Heart right ventricle (tissue), 16 donors: Measurements from ENCODE around the gene PYM1. TPM values are rescaled to one million over a fixed set of nuclear protein-coding genes. Genes with fewer than 3 reads are reported as not detected.

ENCODE experiments used
- ATAC-seq, 8 donors: fragments of 200-7000 bp; cut with Tn5 transposase; one replicate each; pipeline ENCODE4 v1.9.1; 2020; ENCODE audit warnings: mild to moderate bottlenecking in 8 of 8, moderate library complexity in 8 of 8, moderate number of reproducible peaks in 1 of 8
- DNase-seq, 2 donors: peaks; one replicate each; pipeline ENCODE4 v3.0.0-alpha.2; 2020
- H3K27ac ChIP-seq, 10 donors: fragments of 200-600 bp; sonication (generic) in 2 of 10; one replicate each; pipeline versions ENCODE4 v1.5.0 to v1.8.0; 2020 to 2022; ENCODE audit warnings: mild to moderate bottlenecking in 3 of 10
- H3K27me3 ChIP-seq, 7 donors: fragments of 200-600 bp; one replicate each; pipeline ENCODE4 v1.8.0; 2021 to 2022; ENCODE audit warnings: mild to moderate bottlenecking in 2 of 7
- H3K36me3 ChIP-seq, 9 donors: fragments of 200-600 bp; sonication (generic) in 1 of 9; one replicate each; pipeline versions ENCODE4 v1.5.0 to v1.8.0; 2020 to 2022; ENCODE audit warnings: mild to moderate bottlenecking in 2 of 9
- H3K4me1 ChIP-seq, 9 donors: fragments of 200-600 bp; sonication (generic) in 1 of 9; one replicate each; pipeline versions ENCODE4 v1.5.0 to v1.8.0; 2020 to 2022; ENCODE audit warnings: mild to moderate bottlenecking in 4 of 9
- H3K4me3 ChIP-seq, 10 donors: fragments of 200-600 bp; sonication (generic) in 2 of 10; one replicate each; pipeline versions ENCODE4 v1.5.0 to v1.8.0; 2020 to 2022; ENCODE audit warnings: mild to moderate bottlenecking in 7 of 10, moderate library complexity in 2 of 10
- H3K9me3 ChIP-seq, 11 donors: fragments of 200-600 bp in 10 of 11; sonication (generic) in 2 of 11; one replicate each; pipeline versions ENCODE4 v1.5.0 to v1.8.0; 2013 to 2022; ENCODE audit warnings: mild to moderate bottlenecking in 2 of 11, control low read depth in 1 of 11, moderate library complexity in 1 of 11
- WGBS, 2 donors: extraction: QIAGEN DNeasy Blood & Tissue Kit; methylation state at CpG; one replicate each; pipeline ENCODE4 v1.1.7; 2013; ENCODE audit warnings: inconsistent platforms in 1 of 2; 5-methylcytosine and 5-hydroxymethylcytosine counted together
- intact Hi-C, 10 donors: fragments of 100-400 bp; cut with DNase I; formaldehyde crosslinking; loops; one replicate each; pipeline versions ENCODE4 v1.11.1 to v1.14.2; 2022
- polyA plus RNA-seq, 2 donors: library from polyadenylated mRNA; stranded (reverse); fragments of 200-250 nt; gene quantifications; one replicate each; pipeline ENCODE4 v1.2.3, GENCODE V29; 2013
- total RNA-seq, 10 donors: library from RNA; stranded (reverse); fragmentation: NEBNext Ultra II Directional in 3 of 10; extraction: Animal tissue kit (Norgen Biotek cat#: 25700) in 3 of 10; gene quantifications; one replicate each; pipeline versions ENCODE4 v1.2.1 to v1.2.4, GENCODE V29; 2021 to 2023
- TF ChIP-seq, protein P1 (sequence below), 9 donors: fragments of 200-600 bp; sonication (generic) in 2 of 9; IDR thresholded peaks; one replicate each; pipeline versions ENCODE4 v1.5.0 to v1.8.0; 2021 to 2022; ENCODE audit warnings: antibody characterized with exemption in 9 of 9, mild to moderate bottlenecking in 5 of 9, moderate library complexity in 1 of 9
- donor health status: Arrhythmogenic right ventricular cardiomyopathy.
- donor health status: ischemic (EF 13 %, LVEDD 7.1; RV severe dilation, severe dysfunction).
- donor health status: healthy with polysubstance abuse.
- donor health status: DM: no; HTN: yes; CAD: no.
- donor health status: DM: no; HTN: no; CAD: no.
- donor health status: ischemic (EF 25% LVEDD 6.9; RV normal size, moderate dysfunction).
- donor health status: ischemic (EF 25% LVEDD 5.7; RV mildly dilated, moderate dysfunction).
- donor health status: healthy.
- donor health status: DM: yes; HTN: yes; CAD: no.
- donor health status: Ischemic cardiomyopathy.
- donor health status: ischemic (EF 35%, LVEDD 5.7; RV mildly dilated, moderate dysfunction).
- donor health status: nonischemic (EF 11% LVEDD 7.7; RV severe dilation, severe dysfunction).
- donor health status: DM: yes; HTN: yes; CAD: no.
- donor health status: PGD.
- donor health status: ischemic (EF 29% LVEDD 5.4; RV normal size, mild dysfunction).
- donor health status: nonischemic (EF 23%, LVEDD 6.1; RV moderate dilation, normal function).

The PYM1 gene
- total and polyA plus RNA-seq, 12 donors: 10.9 to 48.6 (median 16.8) TPM

DNA sequence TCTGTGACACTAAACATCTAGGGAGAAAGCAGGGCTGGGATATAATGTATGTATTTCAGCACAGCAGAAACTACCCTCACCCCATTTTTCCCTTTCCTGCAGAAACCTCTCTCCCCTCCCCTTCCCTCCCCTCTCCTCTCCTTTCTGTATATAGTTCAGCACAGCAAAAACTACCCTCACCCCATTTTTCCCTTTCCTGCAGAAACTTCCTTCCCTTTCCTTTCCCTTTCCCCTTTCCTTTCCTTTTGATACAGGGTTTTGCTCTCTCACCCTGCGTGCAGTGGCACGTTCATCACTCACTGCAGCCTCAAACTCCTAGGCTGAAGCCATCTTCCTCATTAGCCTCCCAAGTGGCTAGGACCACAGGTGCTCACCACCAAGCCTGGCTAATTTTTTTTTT is 36.1 kb upstream of the PYM1 start:
- peaks cover 11 to 20% (median 15%) of the 10 kb centered on the region in 9 donors for H3K4me1 ChIP-seq
- ATAC-seq (no peak), DNase-seq (no peak)
- no peaks in the 10 kb centered on the region for H3K27me3 ChIP-seq
- peaks cover 0 to 5% (median 0%) of the 10 kb centered on the region in 9 donors for H3K36me3 ChIP-seq
- TF ChIP-seq, protein P1, sequence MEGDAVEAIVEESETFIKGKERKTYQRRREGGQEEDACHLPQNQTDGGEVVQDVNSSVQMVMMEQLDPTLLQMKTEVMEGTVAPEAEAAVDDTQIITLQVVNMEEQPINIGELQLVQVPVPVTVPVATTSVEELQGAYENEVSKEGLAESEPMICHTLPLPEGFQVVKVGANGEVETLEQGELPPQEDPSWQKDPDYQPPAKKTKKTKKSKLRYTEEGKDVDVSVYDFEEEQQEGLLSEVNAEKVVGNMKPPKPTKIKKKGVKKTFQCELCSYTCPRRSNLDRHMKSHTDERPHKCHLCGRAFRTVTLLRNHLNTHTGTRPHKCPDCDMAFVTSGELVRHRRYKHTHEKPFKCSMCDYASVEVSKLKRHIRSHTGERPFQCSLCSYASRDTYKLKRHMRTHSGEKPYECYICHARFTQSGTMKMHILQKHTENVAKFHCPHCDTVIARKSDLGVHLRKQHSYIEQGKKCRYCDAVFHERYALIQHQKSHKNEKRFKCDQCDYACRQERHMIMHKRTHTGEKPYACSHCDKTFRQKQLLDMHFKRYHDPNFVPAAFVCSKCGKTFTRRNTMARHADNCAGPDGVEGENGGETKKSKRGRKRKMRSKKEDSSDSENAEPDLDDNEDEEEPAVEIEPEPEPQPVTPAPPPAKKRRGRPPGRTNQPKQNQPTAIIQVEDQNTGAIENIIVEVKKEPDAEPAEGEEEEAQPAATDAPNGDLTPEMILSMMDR (IDR thresholded peaks at IDR 0.05): no peak
- H3K27ac ChIP-seq: no peak overlapping the region
- intact Hi-C loops: no loop called here
- H3K4me3 ChIP-seq: no peak overlapping the region
- 77 to 78% methylated on average over 2 of the region's 2 CpGs for WGBS, 2 donors
- H3K9me3 ChIP-seq: no peaks in the 10 kb centered on the region

DNA sequence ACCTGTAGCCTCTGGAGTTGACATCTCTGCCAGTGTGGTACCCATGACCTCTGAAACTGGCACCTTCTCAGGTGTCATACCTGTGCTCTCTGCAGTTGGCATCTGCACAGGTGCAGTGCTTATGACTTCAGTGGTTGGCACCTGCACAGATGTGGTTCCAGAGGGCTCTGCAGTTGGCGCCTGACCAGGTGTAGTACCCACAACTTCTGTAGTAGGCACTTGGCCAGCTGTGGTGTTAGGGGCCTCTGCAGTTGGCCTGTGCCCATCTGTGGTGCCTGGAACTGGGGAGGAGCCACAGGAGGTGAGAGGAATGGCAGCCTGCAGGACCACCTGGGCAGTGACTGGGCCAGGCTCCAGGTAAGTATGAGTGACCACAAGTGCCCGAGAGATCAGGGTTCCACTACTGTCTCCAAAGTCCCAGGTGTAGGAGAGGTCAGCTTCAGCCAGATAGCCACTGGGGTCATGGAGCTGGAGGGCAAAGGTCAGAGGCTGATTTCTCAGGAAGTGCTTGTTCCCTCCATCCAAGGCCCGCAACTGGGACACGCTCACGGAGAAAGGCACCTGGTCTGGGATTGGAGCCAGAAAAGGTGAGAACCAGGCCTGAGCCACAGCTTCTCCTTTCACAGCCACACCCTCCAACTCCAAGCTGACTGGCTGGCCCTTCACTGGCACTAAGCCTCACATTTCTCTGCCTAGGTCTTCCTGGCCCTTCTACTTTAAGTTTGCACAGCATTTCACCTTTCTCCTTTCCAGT is 29.6 kb upstream of the PYM1 start:
- DNase-seq: no peak
- no peaks in the 10 kb centered on the region for H3K9me3 ChIP-seq
- 87 to 92% methylated on average over 5 of the region's 5 CpGs for WGBS, 2 donors
- no peaks in the 10 kb centered on the region for H3K27me3 ChIP-seq
- peaks cover 0 to 25% (median 0%) of the 10 kb centered on the region in 9 donors for H3K36me3 ChIP-seq
- H3K4me3 ChIP-seq: no peak overlapping the region
- H3K4me1 ChIP-seq: no peaks in the 10 kb centered on the region
- H3K27ac ChIP-seq: no peak overlapping the region
- intact Hi-C loops: no loop called here
- no peak for ATAC-seq
- TF ChIP-seq, protein P1 (IDR thresholded peaks at IDR 0.05): no peak

- H3K27ac ChIP-seq: no peak overlapping the region
- ATAC-seq (no peak), DNase-seq (no peak)
- whole genome bisulfite sequencing, 2 donors: 78 to 86% methylated on average over 6 of the region's 6 CpGs
- H3K4me3 ChIP-seq: no peak overlapping the region
- no peaks in the 10 kb centered on the region for H3K9me3 ChIP-seq
- TF ChIP-seq, protein P1 (IDR thresholded peaks at IDR 0.05): peak in 1 of 9 donors; percentile 8
- peaks cover 0 to 38% (median 0%) of the 10 kb centered on the region in 9 donors for H3K36me3 ChIP-seq
- intact Hi-C loops: no loop called here
- H3K27me3 ChIP-seq: no peaks in the 10 kb centered on the region
- no peaks in the 10 kb centered on the region for H3K4me1 ChIP-seq
These were observed 28.3 kb upstream of the PYM1 start for GRCh38 chr12:55955800-55956508.

DNA sequence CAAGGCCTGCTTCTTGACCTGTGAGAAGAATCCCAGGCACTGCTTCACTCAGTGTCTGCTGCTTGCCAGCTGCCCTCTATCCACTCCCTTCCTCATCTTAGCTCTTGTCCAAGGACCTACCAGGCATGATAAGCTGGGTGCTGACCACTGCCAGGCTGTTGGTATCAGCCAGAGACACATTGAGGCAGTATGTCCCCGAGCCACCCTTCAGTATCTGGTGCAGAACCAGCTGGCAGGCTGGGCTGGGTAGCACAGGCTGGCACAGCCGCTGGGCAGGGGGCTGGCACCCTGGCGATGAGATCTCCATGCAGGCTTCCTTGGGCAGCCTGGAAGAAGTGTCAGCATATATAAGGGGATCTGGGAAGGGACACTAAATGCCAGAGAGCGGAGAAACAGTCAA is 27.6 kb upstream of the PYM1 start:
- ATAC-seq (peak in 4 of 8 donors; percentile 13 to 47 (median 28)), DNase-seq (no peak)
- intact Hi-C loops: no loop called here
- Histone ChIP-seq H3K36me3 (peaks cover 0 to 44% (median 0%) of the 10 kb centered on the region in 9 donors), H3K9me3 (no peaks in the 10 kb centered on the region), H3K4me1 (no peaks in the 10 kb centered on the region), H3K4me3 (no peak overlapping the region), H3K27me3 (no peaks in the 10 kb centered on the region), H3K27ac (no peak overlapping the region)
- TF ChIP-seq, protein P1 (IDR thresholded peaks at IDR 0.05): no peak
- WGBS, 2 donors: 86 to 88% methylated on average over 4 of the region's 4 CpGs
